MM.1S (cell line): ENCODE data around the gene FAM193B.
A peak's percentile ranks its signal among the peaks of the same experiment; 100 is the strongest.

Source experiments
- DNase-seq: peaks from one replicate; pipeline ENCODE4 v3.0.0-alpha.2; 2015
- H2AFZ ChIP-seq: fragments of 300-600 bp; sonication (generic); 2 replicates; pipeline ENCODE4 v1.6.0; 2016; ENCODE audit warnings: antibody characterized with exemption, low read length
- H3F3A ChIP-seq: fragments of 300-600 bp; sonication (generic); 2 replicates; pipeline ENCODE4 v1.6.1; 2016; ENCODE audit warnings: mild to moderate bottlenecking, antibody characterized with exemption, low read length, moderate library complexity, mixed read lengths; ENCODE audit not compliant: insufficient read depth
- H3K27ac ChIP-seq: fragments of 300-600 bp; sonication (generic); 2 replicates; pipeline ENCODE4 v1.5.1; 2016; ENCODE audit warnings: mild to moderate bottlenecking, low read length
- H3K27me3 ChIP-seq: fragments of 300-600 bp; sonication (generic); replicated peaks from 2 replicates; pipeline ENCODE4 v1.6.0; 2016; ENCODE audit warnings: low read length; ENCODE audit not compliant: insufficient read depth
- H3K36me3 ChIP-seq: fragments of 300-600 bp; sonication (generic); replicated peaks from 2 replicates; pipeline ENCODE4 v1.6.1; 2016; ENCODE audit warnings: mild to moderate bottlenecking, low read length, mixed read lengths; ENCODE audit not compliant: insufficient read depth
- H3K4me1 ChIP-seq: fragments of 300-600 bp; sonication (generic); 2 replicates; pipeline ENCODE4 v1.6.1; 2016; ENCODE audit warnings: low read length, mixed read lengths
- H3K4me2 ChIP-seq: fragments of 300-600 bp; sonication (generic); 2 replicates; pipeline ENCODE4 v1.6.0; 2016; ENCODE audit warnings: low read depth, low read length
- H3K4me3 ChIP-seq: fragments of 300-600 bp; sonication (generic); 2 replicates; pipeline ENCODE4 v1.5.1; 2016; ENCODE audit warnings: low read length, mixed read lengths
- H3K79me2 ChIP-seq: fragments of 300-600 bp; sonication (generic); 2 replicates; pipeline ENCODE4 v1.6.1; 2016; ENCODE audit warnings: mixed run types, low read length, mixed read lengths
- H3K9ac ChIP-seq: fragments of 300-600 bp; sonication (generic); 2 replicates; pipeline ENCODE4 v1.6.1; 2016; ENCODE audit warnings: low read length, mixed read lengths
- H3K9me2 ChIP-seq: fragments of 300-600 bp; sonication (generic); replicated peaks from 2 replicates; pipeline ENCODE4 v1.6.1; 2016; ENCODE audit warnings: mild to moderate bottlenecking, low read length, mixed read lengths; ENCODE audit not compliant: insufficient read depth
- H3K9me3 ChIP-seq: fragments of 300-600 bp; sonication (generic); replicated peaks from 2 replicates; pipeline ENCODE4 v1.6.1; 2016; ENCODE audit warnings: mild to moderate bottlenecking, low read length, mixed read lengths; ENCODE audit not compliant: insufficient read depth
- H4K20me1 ChIP-seq: fragments of 300-600 bp; sonication (generic); 2 replicates; pipeline ENCODE4 v1.6.1; 2016; ENCODE audit warnings: mild to moderate bottlenecking, low read length, moderate library complexity, mixed read lengths; ENCODE audit not compliant: insufficient read depth
- EZH2 ChIP-seq: fragments of 300-600 bp; sonication (generic); optimal IDR thresholded peaks from 2 replicates; pipeline ENCODE3; 2017; ENCODE audit warnings: low read depth, mild to moderate bottlenecking, antibody characterized with exemption, low read length, mixed read lengths
- EZH2phosphoT487 ChIP-seq: fragments of 300-600 bp; sonication (generic); IDR thresholded peaks from 2 replicates; pipeline ENCODE4 v1.6.1; 2018; ENCODE audit warnings: antibody characterized with exemption, low read length
- TF ChIP-seq, protein P1 (sequence below): fragments of 300-600 bp; sonication (generic); IDR thresholded peaks from 2 replicates; pipeline ENCODE4 v1.5.1; 2016; ENCODE audit warnings: antibody characterized with exemption, low read length, mixed read lengths

Gene FAM193B

DNA sequence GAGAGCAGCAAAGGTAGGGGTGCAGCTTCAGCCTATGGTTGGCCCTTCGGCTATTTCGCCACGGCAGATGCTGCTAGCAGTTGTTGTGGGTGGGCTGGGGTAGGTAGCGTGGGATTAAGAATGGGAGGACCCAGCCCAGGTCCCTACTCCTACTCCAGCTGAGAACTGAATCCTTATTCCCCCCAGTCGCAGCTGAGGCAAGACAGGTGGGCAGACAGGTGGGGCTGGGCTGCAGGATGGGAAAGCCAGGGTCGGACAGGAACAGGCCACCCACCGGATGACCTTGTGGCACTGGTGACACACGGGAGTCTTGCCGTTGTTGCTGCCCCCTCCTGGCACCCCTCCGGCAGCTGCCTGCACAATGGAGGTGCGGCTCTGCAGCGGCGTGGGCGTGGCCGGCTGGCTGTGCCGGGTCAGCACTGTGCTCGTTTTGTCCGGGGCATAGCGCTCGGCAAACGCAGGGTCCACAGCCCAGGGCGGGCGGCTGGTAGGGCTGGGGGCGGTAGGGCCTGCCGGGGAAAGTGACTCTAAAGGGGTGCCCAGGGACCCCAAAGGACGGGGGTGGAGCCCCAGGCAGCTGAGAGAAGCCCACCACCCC, 65.1 kb downstream of the FAM193B start:
- H3K4me1 ChIP-seq: peaks cover 11% of the 10 kb centered on the region
- peaks cover 6% of the 10 kb centered on the region for H3F3A ChIP-seq
- TF ChIP-seq EZH2phosphoT487: no peak
- TF ChIP-seq, protein P1, sequence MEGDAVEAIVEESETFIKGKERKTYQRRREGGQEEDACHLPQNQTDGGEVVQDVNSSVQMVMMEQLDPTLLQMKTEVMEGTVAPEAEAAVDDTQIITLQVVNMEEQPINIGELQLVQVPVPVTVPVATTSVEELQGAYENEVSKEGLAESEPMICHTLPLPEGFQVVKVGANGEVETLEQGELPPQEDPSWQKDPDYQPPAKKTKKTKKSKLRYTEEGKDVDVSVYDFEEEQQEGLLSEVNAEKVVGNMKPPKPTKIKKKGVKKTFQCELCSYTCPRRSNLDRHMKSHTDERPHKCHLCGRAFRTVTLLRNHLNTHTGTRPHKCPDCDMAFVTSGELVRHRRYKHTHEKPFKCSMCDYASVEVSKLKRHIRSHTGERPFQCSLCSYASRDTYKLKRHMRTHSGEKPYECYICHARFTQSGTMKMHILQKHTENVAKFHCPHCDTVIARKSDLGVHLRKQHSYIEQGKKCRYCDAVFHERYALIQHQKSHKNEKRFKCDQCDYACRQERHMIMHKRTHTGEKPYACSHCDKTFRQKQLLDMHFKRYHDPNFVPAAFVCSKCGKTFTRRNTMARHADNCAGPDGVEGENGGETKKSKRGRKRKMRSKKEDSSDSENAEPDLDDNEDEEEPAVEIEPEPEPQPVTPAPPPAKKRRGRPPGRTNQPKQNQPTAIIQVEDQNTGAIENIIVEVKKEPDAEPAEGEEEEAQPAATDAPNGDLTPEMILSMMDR: peak; percentile 48
- no peaks in the 10 kb centered on the region for H3K9me3 ChIP-seq
- no peaks in the 10 kb centered on the region for H3K9me2 ChIP-seq
- H2AFZ ChIP-seq: 0 out of 2 replicates have a peak overlapping the region, but pooled peaks have one; percentile 34
- H3K36me3 ChIP-seq: no peaks in the 10 kb centered on the region
- H3K4me2 ChIP-seq: peak overlapping the region; percentile 56; the same call in 1 of the 2 replicates
- no peaks in the 10 kb centered on the region for H4K20me1 ChIP-seq
- no peaks in the 10 kb centered on the region for H3K27me3 ChIP-seq
- peak overlapping the region; percentile 22; the same call in 1 of the 2 replicates for H3K4me3 ChIP-seq
- H3K27ac ChIP-seq: no peak overlapping the region
- H3K9ac ChIP-seq: no peak overlapping the region; the same call in 1 of the 2 replicates
- no peaks in the 10 kb centered on the region for H3K79me2 ChIP-seq
- DNase-seq: peak; percentile 70

DNA sequence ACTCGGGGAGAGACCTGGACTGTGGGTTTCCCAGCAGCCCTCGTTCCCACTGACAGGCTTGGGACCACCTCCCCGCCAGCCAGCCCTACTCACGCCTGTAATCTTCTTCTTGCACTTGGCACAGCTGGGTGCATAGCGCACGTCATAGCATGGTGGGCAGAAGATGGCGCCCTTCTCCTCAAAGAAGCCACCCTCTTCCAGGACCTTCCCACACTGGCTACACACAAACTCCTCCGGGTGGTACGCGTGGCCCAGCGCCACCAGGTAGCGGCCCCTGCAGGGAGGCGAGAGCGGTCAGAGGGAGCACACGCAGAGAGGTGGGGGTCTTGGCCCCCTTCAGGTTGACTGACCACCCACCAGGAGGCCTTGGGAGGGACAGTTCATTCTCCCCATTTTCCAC, 66.4 kb downstream of the FAM193B start:
- H3K36me3 ChIP-seq: no peaks in the 10 kb centered on the region
- H3K79me2 ChIP-seq: no peaks in the 10 kb centered on the region
- H3K4me3 ChIP-seq: no peak overlapping the region
- H3K27ac ChIP-seq: no peak overlapping the region
- peaks cover 6% of the 10 kb centered on the region for H3F3A ChIP-seq
- no peaks in the 10 kb centered on the region for H3K9me3 ChIP-seq
- H4K20me1 ChIP-seq: no peaks in the 10 kb centered on the region
- TF ChIP-seq EZH2 (no peak), EZH2phosphoT487 (no peak)
- TF ChIP-seq, protein P1: no peak
- no peak overlapping the region for H3K9ac ChIP-seq
- DNase-seq: no peak
- H3K27me3 ChIP-seq: no peaks in the 10 kb centered on the region
- H3K4me2 ChIP-seq: no peak overlapping the region
- peaks cover 11% of the 10 kb centered on the region; the same call in 1 of the 2 replicates for H3K4me1 ChIP-seq
- H2AFZ ChIP-seq: no peak overlapping the region
- no peaks in the 10 kb centered on the region for H3K9me2 ChIP-seq

DNA sequence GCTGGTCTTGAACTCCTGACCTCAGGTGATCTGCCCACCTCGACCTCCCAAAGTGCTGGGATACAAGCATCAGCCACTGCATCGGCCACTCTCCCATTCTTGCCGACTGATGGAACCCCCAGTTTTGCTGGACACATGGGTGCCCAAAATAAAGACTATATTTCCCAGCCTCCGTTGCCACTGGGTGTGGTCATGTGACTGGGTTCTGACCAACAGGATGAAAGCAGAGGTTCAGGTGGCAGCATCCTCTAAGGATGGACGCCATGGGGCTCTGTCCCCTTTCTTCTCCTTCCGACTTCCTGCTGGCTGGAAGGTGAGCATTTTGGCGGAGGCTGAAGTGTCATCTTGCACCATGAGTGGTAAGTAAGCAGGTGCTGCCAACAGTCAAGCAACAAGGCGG, 67.2 kb downstream of the FAM193B start:
- Histone ChIP-seq H2AFZ (no peak overlapping the region), H3K36me3 (no peaks in the 10 kb centered on the region), H3F3A (peaks cover 6% of the 10 kb centered on the region), H3K9ac (no peak overlapping the region), H3K27ac (no peak overlapping the region), H3K4me2 (no peak overlapping the region), H3K79me2 (no peaks in the 10 kb centered on the region), H3K9me3 (no peaks in the 10 kb centered on the region), H3K27me3 (no peaks in the 10 kb centered on the region), H3K9me2 (no peaks in the 10 kb centered on the region), H3K4me1 (peaks cover 11% of the 10 kb centered on the region; the same call in 1 of the 2 replicates), H4K20me1 (no peaks in the 10 kb centered on the region), H3K4me3 (no peak overlapping the region)
- TF ChIP-seq EZH2phosphoT487 (no peak), EZH2 (no peak)
- TF ChIP-seq, protein P1: no peak
- DNase-seq: no peak
